ENCODE results near the gene PWWP2B.

DNA sequence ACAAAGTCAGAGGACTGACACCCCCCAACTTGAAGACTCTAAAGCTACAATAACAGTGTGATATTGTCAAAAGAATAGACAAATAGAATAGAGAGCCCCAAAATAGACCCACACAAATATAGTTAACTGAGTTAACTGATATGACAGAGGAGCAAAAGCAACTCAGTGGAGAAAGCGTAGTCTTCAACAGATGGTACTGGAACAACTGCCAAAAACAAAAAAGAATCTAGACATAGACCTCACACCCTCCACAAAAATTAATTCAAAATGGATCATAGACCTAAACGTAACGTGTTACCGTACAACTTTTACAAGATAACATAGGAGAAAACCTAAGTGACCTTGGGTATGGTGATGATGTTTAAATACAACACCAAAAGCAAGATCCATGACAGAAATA, 28.6 kb upstream of the PWWP2B start:
- no peak for TF ChIP-seq CTCF (IDR thresholded peaks at IDR 0.05; ENCODE audit: insufficient read depth, low read length, poor library complexity, severe bottlenecking)
- no peak for TF ChIP-seq EZH2phosphoT487 (conservative IDR thresholded peaks at IDR 0.05; ENCODE audit: low read length)

Measured in SU-DHL-6 (cell line).